Stimulated activated memory B cell treated with anti-CD40 and anti-IgM and Interleukin-4, amounts not matched to agents 10 μg/mL and 1 μg/mL and 100 μg/mL, for 72 hours (primary cell): ENCODE measurements around the gene PTP4A2.

Source experiments
- ATAC-seq: fragments of 150-1000 bp; cut with Tn5 transposase; 2 replicates; pipeline ENCODE4 v1.10.0; 2021
- H3K27ac Mint-ChIP-seq: one replicate; pipeline ENCODE4 v1.8.0; 2022; ENCODE audit warnings: mild to moderate bottlenecking, mixed read lengths
- H3K27me3 Mint-ChIP-seq: one replicate; pipeline ENCODE4 v1.8.0; 2022; ENCODE audit warnings: mixed read lengths
- H3K36me3 Mint-ChIP-seq: one replicate; pipeline ENCODE4 v1.8.0; 2022; ENCODE audit warnings: mixed read lengths
- H3K4me1 Mint-ChIP-seq: one replicate; pipeline ENCODE4 v1.8.0; 2022; ENCODE audit warnings: mixed read lengths
- H3K4me3 Mint-ChIP-seq: one replicate; pipeline ENCODE4 v1.8.0; 2022; ENCODE audit warnings: mild to moderate bottlenecking, moderate library complexity, mixed read lengths
- H3K9me3 Mint-ChIP-seq: one replicate; pipeline ENCODE4 v1.8.0; 2022; ENCODE audit warnings: mixed read lengths

The PTP4A2 gene

GRCh38 chr1:31938184-31938975, at the start of gene PTP4A2:
PTP4A2 (minus strand) TSS chr1:31938368; CDS start chr1:31919065, 19,303 bp downstream.
- peak; percentile 94 for ATAC-seq
- Mint-ChIP-seq H3K4me1 (peaks cover 70% of the 10 kb centered on the region), H3K9me3 (no peaks in the 10 kb centered on the region), H3K27me3 (no peaks in the 10 kb centered on the region), H3K27ac (peak within 1 kb of the TSS; percentile 92), H3K36me3 (peaks cover 18% of the 10 kb centered on the region), H3K4me3 (peak within 1 kb of the TSS; percentile 93)

DNA sequence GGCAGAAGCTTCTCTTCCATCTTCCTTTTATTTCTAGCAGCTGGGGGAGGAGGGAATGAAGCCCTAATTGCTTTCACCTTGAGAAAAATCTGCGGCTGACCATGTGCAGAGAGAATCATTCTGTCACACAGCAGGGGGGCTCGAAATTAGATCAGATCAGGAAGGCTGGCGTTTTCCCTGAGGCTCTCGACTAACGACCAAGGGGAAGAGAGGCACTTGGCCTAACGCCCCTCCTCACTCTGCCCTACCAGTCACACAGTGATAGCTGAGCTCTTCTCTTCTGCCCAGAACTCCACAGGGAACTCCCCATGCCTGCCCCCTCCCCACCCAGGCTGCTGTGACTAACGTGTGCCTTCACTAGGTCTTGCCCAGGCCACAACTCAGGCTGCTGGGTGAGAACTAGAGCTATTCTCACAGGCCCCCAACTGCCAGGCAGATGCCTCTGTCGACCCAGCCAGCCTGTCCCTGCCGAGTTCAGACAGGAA, 49.0 kb upstream of the PTP4A2 start:
- ATAC-seq, result no peak
- Mint-ChIP-seq H3K9me3 (no peaks in the 10 kb centered on the region), H3K4me1 (peaks cover 19% of the 10 kb centered on the region), H3K27me3 (no peaks in the 10 kb centered on the region), H3K4me3 (no peak overlapping the region), H3K36me3 (no peaks in the 10 kb centered on the region), H3K27ac (peak overlapping the region; percentile 57)

GRCh38 chr1:31985430-31985829, 47.3 kb upstream of the PTP4A2 start:
- Mint-ChIP-seq H3K9me3 (no peaks in the 10 kb centered on the region), H3K4me1 (peaks cover 36% of the 10 kb centered on the region), H3K4me3 (peak overlapping the region; percentile 16), H3K27ac (peak overlapping the region; percentile 81), H3K27me3 (no peaks in the 10 kb centered on the region), H3K36me3 (no peaks in the 10 kb centered on the region)
- peak; percentile 78 for ATAC-seq

DNA sequence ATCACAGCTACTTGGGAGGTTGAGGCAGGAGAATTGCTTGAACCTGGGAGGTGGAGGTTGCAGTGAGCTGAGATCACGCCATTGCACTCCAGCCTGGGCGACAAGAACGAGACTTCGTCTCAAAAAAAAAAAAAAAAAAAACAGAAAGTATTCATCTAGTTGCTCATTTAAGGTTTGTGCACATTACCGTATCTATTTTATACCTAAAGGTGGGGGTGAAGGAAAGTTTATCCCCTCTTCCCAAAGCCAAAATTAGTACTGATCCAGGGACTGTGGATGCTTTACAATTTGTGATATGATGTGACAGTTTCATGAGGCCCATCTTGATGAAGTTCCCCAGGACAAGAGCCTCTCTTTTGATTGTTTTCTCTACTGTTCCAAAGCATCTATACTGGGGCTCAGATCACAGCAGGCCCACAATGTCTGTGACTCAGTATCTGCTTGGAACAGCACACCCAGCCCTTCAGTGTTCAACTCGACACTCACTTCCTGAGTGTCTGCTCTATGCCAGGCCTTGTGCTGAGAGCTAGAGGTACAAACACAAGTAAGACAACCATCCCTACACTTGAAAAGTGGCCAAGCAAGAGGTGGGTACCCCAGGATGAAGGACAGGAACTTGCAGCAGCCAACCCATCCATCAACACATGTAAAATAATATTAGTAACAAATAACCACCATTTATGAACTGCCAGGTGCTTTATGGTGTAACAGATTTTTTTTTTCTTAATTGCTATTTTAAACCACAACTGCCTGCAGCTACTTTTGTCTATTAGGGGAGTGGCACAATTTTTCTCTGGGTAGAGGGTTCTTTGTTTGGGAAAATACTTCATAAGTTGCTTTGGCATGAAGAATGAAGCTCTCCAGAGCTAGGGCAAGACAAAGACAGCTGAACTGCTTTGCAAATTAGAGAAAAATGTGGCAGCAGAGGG, 46.5 kb upstream of the PTP4A2 start:
- Mint-ChIP-seq H3K4me1 (peaks cover 43% of the 10 kb centered on the region), H3K9me3 (no peaks in the 10 kb centered on the region)
- ATAC-seq, result no peak

GRCh38 chr1:31981972-31982371, 43.8 kb upstream of the PTP4A2 start:
- H3K27ac Mint-ChIP-seq, result peak overlapping the region; percentile 77
- no peaks in the 10 kb centered on the region for H3K27me3 Mint-ChIP-seq
- no peak overlapping the region for H3K4me3 Mint-ChIP-seq
- no peak for ATAC-seq
- H3K36me3 Mint-ChIP-seq, result no peaks in the 10 kb centered on the region
- H3K4me1 Mint-ChIP-seq, result peaks cover 43% of the 10 kb centered on the region
- H3K9me3 Mint-ChIP-seq, result no peaks in the 10 kb centered on the region

More for the DNA sequence above, 46.5 kb upstream of the PTP4A2 start:
- Mint-ChIP-seq H3K36me3 (no peaks in the 10 kb centered on the region), H3K4me3 (no peak overlapping the region), H3K27ac (peak overlapping the region; percentile 81), H3K27me3 (no peaks in the 10 kb centered on the region)

DNA sequence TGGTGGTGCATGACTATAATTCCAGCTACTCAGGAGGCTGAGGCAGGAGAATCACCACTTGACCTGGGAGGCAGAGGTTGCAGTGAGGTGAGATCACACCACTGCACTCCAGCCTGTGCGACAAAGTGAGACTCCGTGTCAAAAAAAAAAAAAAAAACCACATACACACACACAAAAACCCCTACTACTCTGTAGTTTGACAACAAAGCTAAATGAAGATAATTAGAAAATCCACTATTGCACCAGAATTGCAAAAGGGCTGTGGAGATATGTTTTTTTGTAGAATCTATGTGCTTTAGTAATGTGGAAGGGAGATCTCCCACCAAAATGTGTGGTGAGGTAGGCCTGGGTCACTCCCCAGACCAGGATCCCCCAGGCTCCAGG, 43.3 kb upstream of the PTP4A2 start:
- no peaks in the 10 kb centered on the region for H3K36me3 Mint-ChIP-seq
- H3K4me3 Mint-ChIP-seq, result no peak overlapping the region
- ATAC-seq, result no peak
- H3K9me3 Mint-ChIP-seq, result no peaks in the 10 kb centered on the region
- no peaks in the 10 kb centered on the region for H3K27me3 Mint-ChIP-seq
- H3K4me1 Mint-ChIP-seq, result peaks cover 43% of the 10 kb centered on the region
- peak overlapping the region; percentile 77 for H3K27ac Mint-ChIP-seq

GRCh38 chr1:31980835-31981455, 42.8 kb upstream of the PTP4A2 start:
- H3K4me3 Mint-ChIP-seq, result no peak overlapping the region
- peak; percentile 76 for ATAC-seq
- H3K9me3 Mint-ChIP-seq, result no peaks in the 10 kb centered on the region
- peak overlapping the region; percentile 77 for H3K27ac Mint-ChIP-seq
- H3K4me1 Mint-ChIP-seq, result peaks cover 43% of the 10 kb centered on the region
- no peaks in the 10 kb centered on the region for H3K27me3 Mint-ChIP-seq
- no peaks in the 10 kb centered on the region for H3K36me3 Mint-ChIP-seq

DNA sequence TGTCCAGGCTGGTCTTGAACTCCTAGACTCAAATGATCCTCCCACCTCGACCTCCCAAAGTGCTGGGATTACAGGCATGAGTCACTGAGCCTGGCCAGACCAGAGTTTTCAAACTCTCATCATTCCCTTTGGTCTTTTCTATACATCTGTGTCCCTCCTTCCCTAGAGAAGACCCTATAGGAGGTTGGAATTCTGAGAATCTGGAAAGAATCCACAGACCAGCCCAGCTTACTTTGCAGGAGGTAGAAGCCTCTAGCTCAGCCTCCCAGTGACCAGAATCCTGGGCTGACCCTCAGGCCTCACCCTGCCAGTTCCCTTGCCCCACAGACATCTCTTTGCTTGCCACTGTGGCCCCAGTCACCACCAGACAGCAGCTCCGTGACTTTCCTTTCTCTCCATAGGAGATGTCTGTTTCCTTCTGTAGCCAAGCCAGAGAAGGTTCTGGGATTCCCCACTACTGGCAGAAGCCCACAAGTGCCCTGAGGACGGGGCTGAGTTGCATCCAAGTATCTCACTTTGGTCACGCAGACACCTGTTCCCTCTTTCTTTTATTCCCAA, 40.8 kb upstream of the PTP4A2 start:
- Mint-ChIP-seq H3K27me3 (no peaks in the 10 kb centered on the region), H3K9me3 (no peaks in the 10 kb centered on the region), H3K4me1 (peaks cover 32% of the 10 kb centered on the region), H3K4me3 (no peak overlapping the region), H3K36me3 (no peaks in the 10 kb centered on the region), H3K27ac (no peak overlapping the region)
- no peak for ATAC-seq

GRCh38 chr1:31977385-31978131, 39.4 kb upstream of the PTP4A2 start:
- H3K9me3 Mint-ChIP-seq, result no peaks in the 10 kb centered on the region
- no peaks in the 10 kb centered on the region for H3K27me3 Mint-ChIP-seq
- H3K27ac Mint-ChIP-seq, result peak overlapping the region; percentile 13
- H3K36me3 Mint-ChIP-seq, result no peaks in the 10 kb centered on the region
- no peak for ATAC-seq
- H3K4me3 Mint-ChIP-seq, result no peak overlapping the region
- peaks cover 28% of the 10 kb centered on the region for H3K4me1 Mint-ChIP-seq

- no peak overlapping the region for H3K27ac Mint-ChIP-seq
- H3K27me3 Mint-ChIP-seq, result no peaks in the 10 kb centered on the region
Observed at GRCh38 chr1:31976401-31976800, 38.2 kb upstream of the PTP4A2 start.

DNA sequence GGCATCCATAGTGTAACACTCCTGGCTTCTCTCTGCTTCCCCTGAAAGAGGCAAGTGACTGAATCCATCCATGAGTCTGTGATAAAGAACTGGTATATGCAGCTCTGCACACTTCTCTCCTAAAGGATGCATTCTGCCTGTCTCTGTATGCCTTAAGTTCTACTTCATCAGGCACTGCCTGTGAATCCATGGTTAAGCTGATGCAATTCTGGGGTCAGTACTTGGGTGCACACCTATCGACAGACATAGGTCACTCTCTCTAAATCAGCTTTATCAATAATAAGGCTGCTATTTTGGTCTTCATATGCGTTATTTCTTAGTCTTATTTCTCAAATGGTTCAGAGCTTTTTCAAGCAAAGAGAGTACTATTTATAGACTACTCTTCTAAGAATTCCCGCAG, 32.7 kb upstream of the PTP4A2 start:
- ATAC-seq, result no peak
- Mint-ChIP-seq H3K9me3 (no peaks in the 10 kb centered on the region), H3K4me3 (no peak overlapping the region), H3K27ac (no peak overlapping the region), H3K4me1 (no peaks in the 10 kb centered on the region), H3K36me3 (no peaks in the 10 kb centered on the region), H3K27me3 (no peaks in the 10 kb centered on the region)

More at GRCh38 chr1:31976401-31976800, 38.2 kb upstream of the PTP4A2 start:
- Mint-ChIP-seq H3K9me3 (no peaks in the 10 kb centered on the region), H3K4me1 (peaks cover 17% of the 10 kb centered on the region), H3K4me3 (no peak overlapping the region), H3K36me3 (no peaks in the 10 kb centered on the region)
- ATAC-seq, result no peak

DNA sequence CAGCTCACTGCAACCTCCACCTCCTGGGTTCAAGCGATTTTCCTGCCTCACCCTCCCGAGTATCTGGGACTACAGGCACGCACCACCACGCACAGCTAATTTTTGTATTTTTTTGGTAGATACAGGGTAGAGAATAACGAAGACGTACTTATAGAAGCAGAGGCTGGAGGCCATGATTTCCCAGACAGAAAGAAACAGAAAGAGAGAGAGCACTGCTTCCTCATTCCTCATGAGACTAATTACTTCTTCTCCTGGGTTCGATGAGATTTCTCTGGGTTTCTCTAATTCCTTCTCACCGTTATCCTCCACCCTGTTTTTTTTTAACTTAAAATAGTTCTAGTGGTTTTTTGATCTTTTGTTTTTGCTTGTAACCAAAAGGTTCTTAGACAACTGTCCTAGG, 23.4 kb upstream of the PTP4A2 start:
- H3K27ac Mint-ChIP-seq, result peak overlapping the region; percentile 88
- H3K36me3 Mint-ChIP-seq, result no peaks in the 10 kb centered on the region

DNA sequence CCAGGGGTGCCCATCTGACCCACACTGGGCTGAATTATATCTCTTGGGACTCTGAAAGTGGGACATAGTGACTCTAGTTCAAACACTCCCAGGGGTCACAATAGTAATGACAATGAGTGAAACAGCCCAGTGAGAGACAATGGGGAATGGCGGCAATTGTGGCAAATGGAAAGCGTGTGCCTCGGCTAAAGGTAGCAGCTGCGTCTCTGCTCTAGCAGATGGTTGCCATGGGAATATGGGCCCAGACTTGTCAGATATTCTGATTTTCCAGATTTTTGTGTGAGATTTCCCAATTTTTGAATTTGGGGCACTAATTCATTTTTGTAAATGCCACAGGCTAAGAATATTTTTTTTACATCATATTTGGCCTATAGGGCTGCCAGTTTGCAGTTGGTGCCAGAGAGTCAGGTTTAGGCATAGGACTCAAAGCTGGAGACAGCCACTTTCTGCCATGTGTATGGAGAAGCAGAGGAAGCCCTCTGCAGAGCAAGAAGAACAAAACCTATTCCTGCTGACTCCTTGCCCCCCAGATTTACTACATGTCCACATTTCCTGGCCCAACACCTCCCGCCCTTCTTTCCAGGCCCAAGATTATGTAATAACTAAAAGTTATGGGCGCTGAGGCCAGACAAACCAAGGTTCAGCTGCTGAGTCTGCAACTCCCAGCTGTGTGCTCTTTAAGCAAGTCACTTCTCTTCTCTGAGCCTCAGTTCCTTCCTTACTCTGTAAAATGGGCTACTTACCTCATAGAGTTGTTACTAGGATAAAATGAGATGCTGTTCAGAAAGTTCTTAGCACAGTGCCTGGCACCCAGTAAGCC, 21.6 kb upstream of the PTP4A2 start:
- no peaks in the 10 kb centered on the region for H3K27me3 Mint-ChIP-seq
- ATAC-seq, result no peak
- H3K4me1 Mint-ChIP-seq, result peaks cover 67% of the 10 kb centered on the region
- no peak overlapping the region for H3K4me3 Mint-ChIP-seq
- H3K36me3 Mint-ChIP-seq, result no peaks in the 10 kb centered on the region
- no peak overlapping the region for H3K27ac Mint-ChIP-seq
- H3K9me3 Mint-ChIP-seq, result no peaks in the 10 kb centered on the region

More for the DNA sequence above, 23.4 kb upstream of the PTP4A2 start:
- Mint-ChIP-seq H3K27me3 (no peaks in the 10 kb centered on the region), H3K4me1 (peaks cover 49% of the 10 kb centered on the region), H3K9me3 (no peaks in the 10 kb centered on the region), H3K4me3 (no peak overlapping the region)
- ATAC-seq, result peak; percentile 55
